ENCODE measurements around the gene DSCAM. TPM values are rescaled to one million over a fixed set of nuclear protein-coding genes. Genes with fewer than 3 reads are reported as not detected.

The DSCAM gene
- total RNA-seq, 1 experiment from 2014 or later, result 0.13 TPM

- no peak for TF ChIP-seq USF2 (CRISPR knock-in tag; IDR thresholded peaks at IDR 0.05)
- TF ChIP-seq ZNF317 (CRISPR knock-in tag; IDR thresholded peaks at IDR 0.05; ENCODE audit: borderline replicate concordance, low read depth), result no peak
- TF ChIP-seq, protein P1, sequence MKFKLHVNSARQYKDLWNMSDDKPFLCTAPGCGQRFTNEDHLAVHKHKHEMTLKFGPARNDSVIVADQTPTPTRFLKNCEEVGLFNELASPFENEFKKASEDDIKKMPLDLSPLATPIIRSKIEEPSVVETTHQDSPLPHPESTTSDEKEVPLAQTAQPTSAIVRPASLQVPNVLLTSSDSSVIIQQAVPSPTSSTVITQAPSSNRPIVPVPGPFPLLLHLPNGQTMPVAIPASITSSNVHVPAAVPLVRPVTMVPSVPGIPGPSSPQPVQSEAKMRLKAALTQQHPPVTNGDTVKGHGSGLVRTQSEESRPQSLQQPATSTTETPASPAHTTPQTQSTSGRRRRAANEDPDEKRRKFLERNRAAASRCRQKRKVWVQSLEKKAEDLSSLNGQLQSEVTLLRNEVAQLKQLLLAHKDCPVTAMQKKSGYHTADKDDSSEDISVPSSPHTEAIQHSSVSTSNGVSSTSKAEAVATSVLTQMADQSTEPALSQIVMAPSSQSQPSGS (CRISPR knock-in tag; IDR thresholded peaks at IDR 0.05; ENCODE audit: borderline replicate concordance, low read depth), result no peak
- no peak for TF ChIP-seq AR (CRISPR knock-in tag; IDR thresholded peaks at IDR 0.05)
- no peak for TF ChIP-seq ELF4 (CRISPR knock-in tag; IDR thresholded peaks at IDR 0.05; ENCODE audit: low read depth)
- TF ChIP-seq HMGA2 (CRISPR knock-in tag; IDR thresholded peaks at IDR 0.05), result no peak
- no peak for TF ChIP-seq OVOL2 (CRISPR knock-in tag; IDR thresholded peaks at IDR 0.05; ENCODE audit: borderline replicate concordance)
- Mint-ChIP-seq H3K36me3 (no peaks in the 10 kb centered on the region), H3K9me3 (no peaks in the 10 kb centered on the region), H3K27me3 (ENCODE audit: low read depth) (no peaks in the 10 kb centered on the region), H3K4me3 (no peak overlapping the region), H3K27ac (no peak overlapping the region), H3K4me1 (peaks cover 5% of the 10 kb centered on the region)
- CTCF ChIA-PET, result no interaction called here
- POLR2A ChIA-PET, result no interaction called here
- no peak for DNase-seq (ENCODE audit: low spot score)
- ATAC-seq, result no peak
Measured at GRCh38 chr21:40153351-40153750, 693.6 kb downstream of the DSCAM start.

GRCh38 chr21:40152476-40152875, 694.5 kb downstream of the DSCAM start:
- CTCF ChIA-PET, result no interaction called here
- no peak for ATAC-seq
- Mint-ChIP-seq H3K27ac (no peak overlapping the region), H3K4me1 (peaks cover 5% of the 10 kb centered on the region), H3K36me3 (no peaks in the 10 kb centered on the region), H3K27me3 (ENCODE audit: low read depth) (no peaks in the 10 kb centered on the region), H3K9me3 (no peaks in the 10 kb centered on the region), H3K4me3 (no peak overlapping the region)
- POLR2A ChIA-PET, result no interaction called here
- no peak for DNase-seq (ENCODE audit: low spot score)
- TF ChIP-seq, protein P2, sequence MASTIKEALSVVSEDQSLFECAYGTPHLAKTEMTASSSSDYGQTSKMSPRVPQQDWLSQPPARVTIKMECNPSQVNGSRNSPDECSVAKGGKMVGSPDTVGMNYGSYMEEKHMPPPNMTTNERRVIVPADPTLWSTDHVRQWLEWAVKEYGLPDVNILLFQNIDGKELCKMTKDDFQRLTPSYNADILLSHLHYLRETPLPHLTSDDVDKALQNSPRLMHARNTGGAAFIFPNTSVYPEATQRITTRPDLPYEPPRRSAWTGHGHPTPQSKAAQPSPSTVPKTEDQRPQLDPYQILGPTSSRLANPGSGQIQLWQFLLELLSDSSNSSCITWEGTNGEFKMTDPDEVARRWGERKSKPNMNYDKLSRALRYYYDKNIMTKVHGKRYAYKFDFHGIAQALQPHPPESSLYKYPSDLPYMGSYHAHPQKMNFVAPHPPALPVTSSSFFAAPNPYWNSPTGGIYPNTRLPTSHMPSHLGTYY (CRISPR knock-in tag; IDR thresholded peaks at IDR 0.05), result no peak
- TF ChIP-seq NR3C1 (CRISPR knock-in tag; conservative IDR thresholded peaks at IDR 0.05; ENCODE audit: low read depth) (no peak), NFATC4 (CRISPR knock-in tag; IDR thresholded peaks at IDR 0.05) (no peak), NR1H2 (CRISPR knock-in tag; IDR thresholded peaks at IDR 0.05) (no peak), ELF4 (CRISPR knock-in tag; IDR thresholded peaks at IDR 0.05; ENCODE audit: low read depth) (no peak), RELA (CRISPR knock-in tag; IDR thresholded peaks at IDR 0.05; ENCODE audit: borderline replicate concordance) (no peak), ZNF512 (CRISPR knock-in tag; IDR thresholded peaks at IDR 0.05; ENCODE audit: borderline replicate concordance) (no peak), E2F4 (CRISPR knock-in tag; IDR thresholded peaks at IDR 0.05; ENCODE audit: borderline replicate concordance, low read depth) (no peak), GRHL2 (CRISPR knock-in tag; IDR thresholded peaks at IDR 0.05; ENCODE audit: insufficient replicate concordance, severe bottlenecking) (no peak), FOXP4 (CRISPR knock-in tag; IDR thresholded peaks at IDR 0.05) (no peak)
- TF ChIP-seq, protein P3, sequence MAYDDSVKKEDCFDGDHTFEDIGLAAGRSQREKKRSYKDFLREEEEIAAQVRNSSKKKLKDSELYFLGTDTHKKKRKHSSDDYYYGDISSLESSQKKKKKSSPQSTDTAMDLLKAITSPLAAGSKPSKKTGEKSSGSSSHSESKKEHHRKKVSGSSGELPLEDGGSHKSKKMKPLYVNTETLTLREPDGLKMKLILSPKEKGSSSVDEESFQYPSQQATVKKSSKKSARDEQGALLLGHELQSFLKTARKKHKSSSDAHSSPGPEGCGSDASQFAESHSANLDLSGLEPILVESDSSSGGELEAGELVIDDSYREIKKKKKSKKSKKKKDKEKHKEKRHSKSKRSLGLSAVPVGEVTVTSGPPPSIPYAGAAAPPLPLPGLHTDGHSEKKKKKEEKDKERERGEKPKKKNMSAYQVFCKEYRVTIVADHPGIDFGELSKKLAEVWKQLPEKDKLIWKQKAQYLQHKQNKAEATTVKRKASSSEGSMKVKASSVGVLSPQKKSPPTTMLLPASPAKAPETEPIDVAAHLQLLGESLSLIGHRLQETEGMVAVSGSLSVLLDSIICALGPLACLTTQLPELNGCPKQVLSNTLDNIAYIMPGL (CRISPR knock-in tag; IDR thresholded peaks at IDR 0.05), result no peak
- TF ChIP-seq, protein P1 (CRISPR knock-in tag; IDR thresholded peaks at IDR 0.05; ENCODE audit: borderline replicate concordance, low read depth), result no peak
- TF ChIP-seq, protein P4, sequence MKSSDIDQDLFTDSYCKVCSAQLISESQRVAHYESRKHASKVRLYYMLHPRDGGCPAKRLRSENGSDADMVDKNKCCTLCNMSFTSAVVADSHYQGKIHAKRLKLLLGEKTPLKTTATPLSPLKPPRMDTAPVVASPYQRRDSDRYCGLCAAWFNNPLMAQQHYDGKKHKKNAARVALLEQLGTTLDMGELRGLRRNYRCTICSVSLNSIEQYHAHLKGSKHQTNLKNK (CRISPR knock-in tag; IDR thresholded peaks at IDR 0.05), result no peak
